SK-N-SH treated with all-trans-retinoic acid at 6 μM for 48 hours (cell line): ENCODE measurements around the gene SLC1A4.

Experiments
- ATAC-seq: fragments of 200-7000 bp; cut with Tn5 transposase; 3 replicates; pipeline ENCODE4 v1.9.1; 2020; ENCODE audit warnings: mild to moderate bottlenecking, moderate library complexity
- ARNTL ChIP-seq: fragments of 450-650 bp; formaldehyde crosslinking; IDR thresholded peaks from 2 replicates; pipeline ENCODE4 v1.5.0; 2020; ENCODE audit warnings: low read depth, mild to moderate bottlenecking, moderate library complexity, borderline replicate concordance
- BACH2 ChIP-seq: fragments of 250-450 bp; sonication (Bioruptor Pico); IDR thresholded peaks from 2 replicates; pipeline ENCODE4 v1.9.0; 2021; ENCODE audit warnings: mild to moderate bottlenecking, borderline replicate concordance
- CSDC2 ChIP-seq: fragments of 250-450 bp; sonication (Bioruptor Pico); IDR thresholded peaks from 2 replicates; pipeline ENCODE4 v1.5.0; 2020; ENCODE audit warnings: mild to moderate bottlenecking, moderate library complexity
- GLIS3 ChIP-seq: fragments of 250-450 bp; sonication (Bioruptor Pico); IDR thresholded peaks from 2 replicates; pipeline ENCODE4 v1.5.0; 2020; ENCODE audit warnings: mild to moderate bottlenecking, moderate library complexity
- ISL1 ChIP-seq: fragments of 250-450 bp; sonication (Bioruptor Pico); IDR thresholded peaks from 2 replicates; pipeline ENCODE4 v2.1.2; 2022; ENCODE audit warnings: mild to moderate bottlenecking, moderate library complexity
- OSR1 ChIP-seq: fragments of 250-450 bp; sonication (Bioruptor Pico); IDR thresholded peaks from 2 replicates; pipeline ENCODE4 v1.8.0; 2022; ENCODE audit warnings: moderate library complexity, mild to moderate bottlenecking, inconsistent platforms
- PPARA ChIP-seq: fragments of 250-450 bp; sonication (Bioruptor Pico); IDR thresholded peaks from 2 replicates; pipeline ENCODE4 v1.5.0; 2020; ENCODE audit warnings: mild to moderate bottlenecking, borderline replicate concordance
- RARB ChIP-seq: fragments of 250-450 bp; sonication (Bioruptor Pico); IDR thresholded peaks from 2 replicates; pipeline ENCODE4 v1.8.0; 2021; ENCODE audit warnings: mild to moderate bottlenecking, moderate library complexity
- SNAI2 ChIP-seq: fragments of 250-450 bp; sonication (Bioruptor Pico); IDR thresholded peaks from 2 replicates; pipeline ENCODE4 v1.5.0; 2020; ENCODE audit warnings: mild to moderate bottlenecking, moderate library complexity
- TCF4 ChIP-seq: fragments of 250-450 bp; sonication (Bioruptor Pico); IDR thresholded peaks from 2 replicates; pipeline ENCODE4 v1.8.0; 2021; ENCODE audit warnings: mild to moderate bottlenecking, moderate library complexity, borderline replicate concordance
- TOX ChIP-seq: fragments of 250-450 bp; sonication (Bioruptor Pico); IDR thresholded peaks from 2 replicates; pipeline ENCODE4 v1.8.0; 2021; ENCODE audit warnings: mild to moderate bottlenecking, moderate library complexity, borderline replicate concordance
- ZFP30 ChIP-seq: fragments of 450-650 bp; formaldehyde crosslinking; IDR thresholded peaks from 2 replicates; pipeline ENCODE4 v1.5.0; 2022; ENCODE audit warnings: mild to moderate bottlenecking, moderate library complexity
- ZNF70 ChIP-seq: fragments of 450-650 bp; formaldehyde crosslinking; IDR thresholded peaks from 2 replicates; pipeline ENCODE4 v1.5.0; 2020; ENCODE audit warnings: mild to moderate bottlenecking, moderate library complexity
- TF ChIP-seq, protein P1 (sequence below): fragments of 250-450 bp; sonication (Bioruptor Pico); IDR thresholded peaks from 2 replicates; pipeline ENCODE4 v1.5.1; 2021; ENCODE audit warnings: mild to moderate bottlenecking, moderate library complexity
- TF ChIP-seq, protein P2 (sequence below): fragments of 250-450 bp; sonication (Bioruptor Pico); IDR thresholded peaks from 2 replicates; pipeline ENCODE4 v1.8.0; 2021; ENCODE audit warnings: low read depth, mild to moderate bottlenecking, moderate library complexity, borderline replicate concordance
- TF ChIP-seq, protein P3 (sequence below): fragments of 250-450 bp; sonication (Bioruptor Pico); IDR thresholded peaks from 2 replicates; pipeline ENCODE4 v1.5.1; 2020; ENCODE audit warnings: low read depth, mild to moderate bottlenecking, moderate library complexity
- TF ChIP-seq, protein P4 (sequence below): fragments of 250-450 bp; sonication (Bioruptor Pico); IDR thresholded peaks from 2 replicates; pipeline ENCODE4 v1.8.0; 2020; ENCODE audit warnings: mild to moderate bottlenecking, moderate library complexity, borderline replicate concordance
- TF ChIP-seq, protein P5 (sequence below): fragments of 250-450 bp; sonication (Bioruptor Pico); IDR thresholded peaks from 2 replicates; pipeline ENCODE4 v1.5.0; 2020; ENCODE audit warnings: mild to moderate bottlenecking, moderate library complexity

The SLC1A4 gene

DNA sequence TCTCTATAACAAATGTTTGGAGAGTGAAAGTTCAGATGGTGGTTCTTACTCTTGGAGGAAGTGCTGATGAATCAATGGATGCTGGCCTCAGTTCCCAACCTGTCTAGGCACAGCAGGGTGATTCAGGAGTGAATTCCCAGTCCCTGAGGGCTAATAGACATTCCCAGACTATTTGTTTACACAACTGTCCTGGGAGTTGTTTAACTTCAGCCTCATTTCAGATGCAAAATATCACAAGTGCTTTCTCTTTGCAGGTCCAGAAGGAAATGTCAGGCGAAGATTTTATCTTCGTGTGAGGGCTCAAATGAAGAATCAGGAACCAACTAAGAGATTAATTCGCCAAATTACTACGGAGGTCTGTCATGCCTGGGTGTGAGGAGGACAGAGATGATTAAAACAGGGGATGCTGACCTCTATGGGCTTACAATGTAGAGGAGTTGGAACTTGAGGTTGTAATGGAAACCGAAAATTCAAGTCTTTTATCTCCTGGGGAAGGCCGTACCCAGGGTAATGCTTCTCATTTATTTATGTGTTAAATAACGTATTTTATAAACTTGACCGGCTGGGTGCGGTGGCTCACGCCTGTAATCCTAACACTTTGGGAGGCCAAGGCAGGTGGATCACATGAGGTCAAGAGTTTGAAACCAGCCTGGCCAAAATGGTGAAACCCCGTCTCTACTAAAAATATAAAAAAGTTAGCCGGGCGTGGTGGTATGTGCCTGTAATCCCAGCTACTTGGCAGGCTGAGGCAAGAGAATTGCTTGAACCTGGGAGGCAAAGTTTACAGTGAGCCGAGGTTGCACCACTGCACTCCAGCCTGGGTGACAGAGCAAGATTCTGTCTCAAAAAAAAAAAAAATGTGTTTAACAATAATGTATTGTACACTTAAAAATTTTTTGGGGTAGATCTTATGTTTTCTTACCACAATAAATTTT lies 38.7 kb upstream of the SLC1A4 start:
- ATAC-seq: no peak
- TF ChIP-seq RARB (CRISPR knock-in tag) (no peak), PPARA (CRISPR knock-in tag) (no peak), ZFP30 (CRISPR knock-in tag) (no peak), ZNF70 (no peak), OSR1 (CRISPR knock-in tag) (no peak), ARNTL (CRISPR knock-in tag) (no peak), TOX (CRISPR knock-in tag) (no peak), TCF4 (no peak), SNAI2 (CRISPR knock-in tag) (no peak)
- TF ChIP-seq, protein P1, sequence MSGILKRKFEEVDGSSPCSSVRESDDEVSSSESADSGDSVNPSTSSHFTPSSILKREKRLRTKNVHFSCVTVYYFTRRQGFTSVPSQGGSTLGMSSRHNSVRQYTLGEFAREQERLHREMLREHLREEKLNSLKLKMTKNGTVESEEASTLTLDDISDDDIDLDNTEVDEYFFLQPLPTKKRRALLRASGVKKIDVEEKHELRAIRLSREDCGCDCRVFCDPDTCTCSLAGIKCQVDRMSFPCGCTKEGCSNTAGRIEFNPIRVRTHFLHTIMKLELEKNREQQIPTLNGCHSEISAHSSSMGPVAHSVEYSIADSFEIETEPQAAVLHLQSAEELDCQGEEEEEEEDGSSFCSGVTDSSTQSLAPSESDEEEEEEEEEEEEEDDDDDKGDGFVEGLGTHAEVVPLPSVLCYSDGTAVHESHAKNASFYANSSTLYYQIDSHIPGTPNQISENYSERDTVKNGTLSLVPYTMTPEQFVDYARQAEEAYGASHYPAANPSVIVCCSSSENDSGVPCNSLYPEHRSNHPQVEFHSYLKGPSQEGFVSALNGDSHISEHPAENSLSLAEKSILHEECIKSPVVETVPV (CRISPR knock-in tag): no peak
- TF ChIP-seq, protein P2, sequence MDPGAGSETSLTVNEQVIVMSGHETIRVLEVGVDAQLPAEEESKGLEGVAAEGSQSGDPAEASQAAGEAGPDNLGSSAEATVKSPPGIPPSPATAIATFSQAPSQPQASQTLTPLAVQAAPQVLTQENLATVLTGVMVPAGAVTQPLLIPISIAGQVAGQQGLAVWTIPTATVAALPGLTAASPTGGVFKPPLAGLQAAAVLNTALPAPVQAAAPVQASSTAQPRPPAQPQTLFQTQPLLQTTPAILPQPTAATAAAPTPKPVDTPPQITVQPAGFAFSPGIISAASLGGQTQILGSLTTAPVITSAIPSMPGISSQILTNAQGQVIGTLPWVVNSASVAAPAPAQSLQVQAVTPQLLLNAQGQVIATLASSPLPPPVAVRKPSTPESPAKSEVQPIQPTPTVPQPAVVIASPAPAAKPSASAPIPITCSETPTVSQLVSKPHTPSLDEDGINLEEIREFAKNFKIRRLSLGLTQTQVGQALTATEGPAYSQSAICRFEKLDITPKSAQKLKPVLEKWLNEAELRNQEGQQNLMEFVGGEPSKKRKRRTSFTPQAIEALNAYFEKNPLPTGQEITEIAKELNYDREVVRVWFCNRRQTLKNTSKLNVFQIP (CRISPR knock-in tag): no peak

DNA sequence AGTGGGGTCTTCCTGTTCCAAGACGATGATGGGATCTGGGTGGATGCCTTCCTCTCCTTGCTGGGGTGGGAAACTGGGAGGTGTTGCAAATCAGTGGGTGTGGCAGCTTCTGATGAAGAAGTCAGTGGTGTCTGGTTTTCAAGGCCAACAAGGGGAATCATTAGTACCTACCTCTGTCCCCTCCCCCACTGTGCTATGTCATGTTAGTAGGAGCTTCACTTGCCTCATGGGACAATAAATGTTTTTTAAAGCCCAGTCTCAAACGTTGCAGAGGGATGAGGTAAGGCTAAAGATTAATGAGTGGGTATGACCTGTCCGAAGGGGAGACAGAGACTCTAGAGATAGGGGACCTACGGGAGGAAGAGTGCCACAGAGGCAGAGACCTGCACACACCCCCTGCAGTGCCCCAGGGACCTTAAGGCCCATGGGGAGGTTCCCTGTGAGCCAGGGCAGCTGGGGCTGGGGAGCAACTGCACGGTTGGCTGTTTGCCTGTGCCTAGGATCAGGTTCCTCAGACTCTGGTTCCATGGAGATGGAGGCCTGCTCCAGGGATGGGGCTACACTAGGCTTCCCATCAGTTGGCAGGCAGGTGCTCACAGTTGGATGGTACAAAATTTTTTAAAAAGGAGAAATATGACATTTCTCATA lies 37.8 kb upstream of the SLC1A4 start:
- no peak for ATAC-seq
- TF ChIP-seq, protein P3, sequence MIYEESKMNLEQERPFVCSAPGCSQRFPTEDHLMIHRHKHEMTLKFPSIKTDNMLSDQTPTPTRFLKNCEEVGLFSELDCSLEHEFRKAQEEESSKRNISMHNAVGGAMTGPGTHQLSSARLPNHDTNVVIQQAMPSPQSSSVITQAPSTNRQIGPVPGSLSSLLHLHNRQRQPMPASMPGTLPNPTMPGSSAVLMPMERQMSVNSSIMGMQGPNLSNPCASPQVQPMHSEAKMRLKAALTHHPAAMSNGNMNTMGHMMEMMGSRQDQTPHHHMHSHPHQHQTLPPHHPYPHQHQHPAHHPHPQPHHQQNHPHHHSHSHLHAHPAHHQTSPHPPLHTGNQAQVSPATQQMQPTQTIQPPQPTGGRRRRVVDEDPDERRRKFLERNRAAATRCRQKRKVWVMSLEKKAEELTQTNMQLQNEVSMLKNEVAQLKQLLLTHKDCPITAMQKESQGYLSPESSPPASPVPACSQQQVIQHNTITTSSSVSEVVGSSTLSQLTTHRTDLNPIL (CRISPR knock-in tag): no peak
- TF ChIP-seq CSDC2 (CRISPR knock-in tag) (no peak), GLIS3 (no peak), TOX (CRISPR knock-in tag) (no peak), ISL1 (CRISPR knock-in tag) (no peak), ZNF70 (no peak), SNAI2 (CRISPR knock-in tag) (no peak), OSR1 (CRISPR knock-in tag) (no peak), TCF4 (no peak)
- TF ChIP-seq, protein P1 (CRISPR knock-in tag): no peak
- TF ChIP-seq, protein P2 (CRISPR knock-in tag): no peak

DNA sequence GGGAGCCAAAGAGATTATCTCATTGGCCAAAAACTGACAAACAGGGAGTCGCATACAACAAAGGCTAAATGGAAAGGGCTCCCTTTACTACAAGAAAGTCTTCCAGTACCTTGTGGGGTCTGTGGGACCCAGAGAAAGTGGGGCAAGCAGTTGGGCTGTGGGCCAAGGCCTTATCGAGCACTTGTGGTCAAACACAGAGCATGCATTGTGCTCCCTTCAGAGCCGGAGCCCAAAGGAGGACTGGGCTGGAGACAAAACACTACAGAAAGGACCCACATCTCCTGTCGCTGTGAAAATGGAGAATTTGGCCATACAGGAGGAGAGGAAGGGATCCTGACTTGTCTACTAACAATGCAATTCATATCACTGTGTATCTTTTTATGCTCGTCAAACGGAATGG lies 37.1 kb upstream of the SLC1A4 start:
- no peak for ATAC-seq
- TF ChIP-seq, protein P4, sequence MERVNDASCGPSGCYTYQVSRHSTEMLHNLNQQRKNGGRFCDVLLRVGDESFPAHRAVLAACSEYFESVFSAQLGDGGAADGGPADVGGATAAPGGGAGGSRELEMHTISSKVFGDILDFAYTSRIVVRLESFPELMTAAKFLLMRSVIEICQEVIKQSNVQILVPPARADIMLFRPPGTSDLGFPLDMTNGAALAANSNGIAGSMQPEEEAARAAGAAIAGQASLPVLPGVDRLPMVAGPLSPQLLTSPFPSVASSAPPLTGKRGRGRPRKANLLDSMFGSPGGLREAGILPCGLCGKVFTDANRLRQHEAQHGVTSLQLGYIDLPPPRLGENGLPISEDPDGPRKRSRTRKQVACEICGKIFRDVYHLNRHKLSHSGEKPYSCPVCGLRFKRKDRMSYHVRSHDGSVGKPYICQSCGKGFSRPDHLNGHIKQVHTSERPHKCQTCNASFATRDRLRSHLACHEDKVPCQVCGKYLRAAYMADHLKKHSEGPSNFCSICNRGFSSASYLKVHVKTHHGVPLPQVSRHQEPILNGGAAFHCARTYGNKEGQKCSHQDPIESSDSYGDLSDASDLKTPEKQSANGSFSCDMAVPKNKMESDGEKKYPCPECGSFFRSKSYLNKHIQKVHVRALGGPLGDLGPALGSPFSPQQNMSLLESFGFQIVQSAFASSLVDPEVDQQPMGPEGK (CRISPR knock-in tag): no peak
- TF ChIP-seq, protein P5, sequence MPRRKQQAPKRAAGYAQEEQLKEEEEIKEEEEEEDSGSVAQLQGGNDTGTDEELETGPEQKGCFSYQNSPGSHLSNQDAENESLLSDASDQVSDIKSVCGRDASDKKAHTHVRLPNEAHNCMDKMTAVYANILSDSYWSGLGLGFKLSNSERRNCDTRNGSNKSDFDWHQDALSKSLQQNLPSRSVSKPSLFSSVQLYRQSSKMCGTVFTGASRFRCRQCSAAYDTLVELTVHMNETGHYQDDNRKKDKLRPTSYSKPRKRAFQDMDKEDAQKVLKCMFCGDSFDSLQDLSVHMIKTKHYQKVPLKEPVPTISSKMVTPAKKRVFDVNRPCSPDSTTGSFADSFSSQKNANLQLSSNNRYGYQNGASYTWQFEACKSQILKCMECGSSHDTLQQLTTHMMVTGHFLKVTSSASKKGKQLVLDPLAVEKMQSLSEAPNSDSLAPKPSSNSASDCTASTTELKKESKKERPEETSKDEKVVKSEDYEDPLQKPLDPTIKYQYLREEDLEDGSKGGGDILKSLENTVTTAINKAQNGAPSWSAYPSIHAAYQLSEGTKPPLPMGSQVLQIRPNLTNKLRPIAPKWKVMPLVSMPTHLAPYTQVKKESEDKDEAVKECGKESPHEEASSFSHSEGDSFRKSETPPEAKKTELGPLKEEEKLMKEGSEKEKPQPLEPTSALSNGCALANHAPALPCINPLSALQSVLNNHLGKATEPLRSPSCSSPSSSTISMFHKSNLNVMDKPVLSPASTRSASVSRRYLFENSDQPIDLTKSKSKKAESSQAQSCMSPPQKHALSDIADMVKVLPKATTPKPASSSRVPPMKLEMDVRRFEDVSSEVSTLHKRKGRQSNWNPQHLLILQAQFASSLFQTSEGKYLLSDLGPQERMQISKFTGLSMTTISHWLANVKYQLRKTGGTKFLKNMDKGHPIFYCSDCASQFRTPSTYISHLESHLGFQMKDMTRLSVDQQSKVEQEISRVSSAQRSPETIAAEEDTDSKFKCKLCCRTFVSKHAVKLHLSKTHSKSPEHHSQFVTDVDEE (CRISPR knock-in tag): no peak
- TF ChIP-seq CSDC2 (CRISPR knock-in tag) (no peak), BACH2 (CRISPR knock-in tag) (no peak), ARNTL (CRISPR knock-in tag) (no peak), OSR1 (CRISPR knock-in tag) (no peak)
- TF ChIP-seq, protein P2 (CRISPR knock-in tag): no peak
- TF ChIP-seq, protein P3 (CRISPR knock-in tag): no peak
